Fibroblast of lung (primary cell): ENCODE data around the gene DES.

Experiments used
- CTCF ChIP-seq, 2 donors: IDR thresholded peaks in 1 of 2; conservative IDR thresholded peaks in 1 of 2; 1 replicate in 1 of 2; 2 replicates in 1 of 2; pipeline ENCODE4 v1.5.1; 2011 to 2012; ENCODE audit warnings: low read length in 2 of 2, control low read depth in 1 of 2, inconsistent platforms in 1 of 2, low read depth in 1 of 2, mild to moderate bottlenecking in 1 of 2
- EZH2 ChIP-seq: IDR thresholded peaks from 2 replicates; pipeline ENCODE4 v1.5.1; 2012; ENCODE audit warnings: low read length, control low read depth, mild to moderate bottlenecking; ENCODE audit errors: missing control alignments

- no peak for TF ChIP-seq CTCF (conservative IDR thresholded peaks at IDR 0.05 in 1 of 2, IDR thresholded peaks at IDR 0.05 in 1 of 2; ENCODE audit: low read depth in 1 of 2, low read length in 2 of 2)
- TF ChIP-seq EZH2, result no peak
Measured at GRCh38 chr2:219408204-219408603, 10.0 kb upstream of the DES start.
